Activated CD8-positive, alpha-beta memory T cell treated with anti-CD3 and anti-CD28 coated beads for 24 hours (primary cell): Measurements from ENCODE around the gene SOS1.
"Not testable (repeated sequence)": the region's sequence is repeated elsewhere in the genome, so short reads cannot be mapped to it uniquely, and the experiment has no call there.

ENCODE experiments used
- DNase-seq: peaks from one replicate; pipeline ENCODE4 v3.0.0-alpha.2; 2020

Gene SOS1

DNA sequence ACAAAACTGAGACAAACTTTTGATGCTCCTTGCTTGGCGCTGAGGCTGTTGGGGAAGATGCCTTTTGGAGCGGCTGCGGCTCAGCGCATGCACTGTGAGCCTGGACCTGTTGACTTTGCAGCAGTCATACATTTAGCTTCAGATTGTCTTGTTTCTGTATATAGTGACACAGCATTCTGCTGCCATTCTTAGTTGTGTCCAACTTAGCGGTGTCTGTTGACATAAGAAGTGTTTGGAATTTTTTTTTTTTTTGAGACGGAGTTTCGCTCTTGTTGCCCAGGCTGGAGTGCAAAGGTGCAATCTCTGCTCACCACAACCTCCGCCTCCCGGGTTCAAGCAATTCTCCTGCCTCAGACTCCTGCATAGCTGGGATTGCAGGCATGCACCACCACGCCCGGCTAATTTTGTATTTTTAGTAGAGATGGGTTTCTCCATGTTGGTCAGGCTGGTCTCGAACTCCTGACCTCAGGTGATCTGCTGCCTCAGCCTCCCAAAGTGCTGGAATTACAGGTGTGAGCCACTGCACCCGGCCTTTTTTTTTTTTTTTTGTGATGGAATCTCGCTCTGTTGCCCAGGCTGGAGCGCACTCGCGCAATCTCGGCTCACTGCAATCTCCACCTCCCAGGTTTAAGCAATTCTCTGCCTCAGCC, 17.5 kb upstream of the SOS1 start:
- not testable (repeated sequence) for DNase-seq

DNA sequence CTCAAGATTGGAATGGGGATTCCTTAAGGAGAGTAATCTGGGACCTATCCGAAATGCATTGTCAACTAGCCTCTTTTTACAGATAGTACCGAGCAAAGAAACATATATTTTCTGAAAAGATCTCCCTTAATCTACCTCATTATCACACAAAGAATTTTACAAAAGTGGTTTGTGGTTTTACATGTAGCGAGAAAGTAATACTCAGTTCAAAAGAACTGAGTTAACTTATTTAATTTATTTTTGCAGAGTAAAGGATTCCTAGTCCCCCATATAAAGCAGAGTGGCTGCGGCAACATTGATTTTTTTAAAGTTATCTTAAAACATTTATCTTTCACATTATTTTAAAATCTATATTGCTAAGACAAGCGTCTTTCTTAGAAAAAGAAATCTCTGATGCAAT, 15.9 kb upstream of the SOS1 start:
- no peak for DNase-seq

DNA sequence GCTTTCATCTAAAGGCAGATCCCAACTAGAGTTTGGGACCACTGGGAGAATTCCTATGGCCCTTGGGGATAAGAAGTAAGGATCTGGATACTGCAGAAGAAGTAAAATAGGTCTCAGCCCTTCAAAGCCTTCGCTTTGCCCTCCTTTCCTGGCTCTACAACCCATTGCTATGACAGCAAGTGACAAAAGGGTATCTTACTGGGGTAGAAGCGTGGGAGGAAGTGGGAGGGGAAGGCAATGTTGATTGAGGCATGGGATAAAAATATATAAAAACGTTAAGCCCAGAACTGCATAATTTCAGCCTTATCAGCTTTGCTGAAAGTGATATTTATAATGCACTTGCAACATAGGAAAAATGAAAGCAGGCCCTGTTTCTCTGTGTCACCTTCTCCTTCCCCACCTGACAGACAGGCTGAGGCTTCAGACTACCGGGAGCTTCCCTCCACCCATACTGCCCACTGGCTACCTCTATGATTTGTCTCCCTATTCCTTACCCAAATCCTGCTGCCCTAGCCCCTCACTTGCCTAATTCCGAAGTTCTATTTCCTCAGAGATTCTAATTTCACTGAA, 14.9 kb upstream of the SOS1 start:
- DNase-seq: no peak

DNA sequence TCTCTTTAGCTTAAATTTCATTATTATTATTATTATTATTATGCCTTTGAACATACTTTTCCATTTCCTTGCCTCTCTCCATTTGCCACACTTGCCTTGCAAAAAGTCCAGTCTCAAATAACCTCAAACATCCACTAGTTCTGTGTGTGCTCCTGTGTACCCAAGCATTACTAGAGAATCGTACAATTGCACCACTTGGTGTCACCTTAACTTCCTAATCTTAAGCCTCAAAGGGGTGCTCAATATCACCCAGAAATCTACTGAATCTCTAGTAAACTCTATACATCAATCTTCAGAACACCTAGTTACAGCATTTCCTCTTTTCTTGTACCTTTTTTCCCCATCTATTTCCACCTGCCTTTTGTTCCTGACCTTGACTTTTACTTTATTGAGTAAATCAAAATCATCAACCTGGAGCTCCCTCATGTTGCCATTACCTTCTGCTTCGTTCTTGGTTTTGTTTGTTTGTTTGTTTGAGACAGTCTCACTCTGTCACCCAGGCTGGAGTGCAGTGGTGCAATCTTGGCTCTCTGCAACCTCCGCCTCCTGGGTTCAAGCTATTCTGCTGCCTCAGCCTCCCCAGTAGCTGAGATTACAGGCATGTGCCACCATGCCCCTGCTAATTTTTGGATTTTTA, 12.5 kb upstream of the SOS1 start:
- no peak for DNase-seq

DNA sequence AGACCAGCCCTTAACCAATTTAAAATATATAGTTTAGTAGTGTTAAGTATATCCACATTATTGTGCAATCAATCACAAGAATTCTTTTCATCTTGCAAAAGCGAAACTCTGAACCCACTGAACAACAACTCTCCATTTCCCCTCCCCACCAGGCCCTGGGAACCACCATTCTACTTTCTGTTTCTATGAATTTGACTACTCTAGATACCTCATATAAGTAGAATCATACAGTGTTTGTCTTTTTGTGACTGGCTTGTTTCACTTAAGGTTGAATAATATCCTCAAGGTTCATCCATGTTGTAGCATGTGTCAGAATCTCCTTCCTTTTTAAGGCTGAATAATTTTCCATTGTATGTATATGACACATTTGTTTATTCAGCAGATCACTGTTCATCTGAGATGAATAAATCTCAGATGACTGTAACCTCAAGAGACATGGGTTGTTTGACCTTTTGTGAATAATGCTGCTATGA, 8.1 kb upstream of the SOS1 start:
- DNase-seq: peak; percentile 76

DNA sequence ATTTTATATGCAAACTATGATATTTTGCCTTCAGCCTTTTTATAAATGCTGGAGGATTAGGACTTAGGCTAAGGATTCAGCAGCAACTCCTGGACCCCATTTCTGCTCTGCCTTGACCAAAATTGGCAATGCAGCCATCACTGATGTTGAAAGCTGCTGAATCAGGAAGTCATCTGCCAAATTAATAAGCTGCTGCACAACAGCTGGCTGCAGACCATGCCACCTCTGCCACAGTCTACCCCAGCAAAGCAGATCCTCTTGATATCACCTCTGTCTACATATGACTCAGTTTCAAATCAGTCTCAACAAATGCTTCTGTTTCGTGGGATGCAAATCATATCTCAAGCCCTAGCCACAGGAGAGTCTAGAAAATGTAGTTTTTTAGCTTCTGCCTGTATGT, 7.1 kb upstream of the SOS1 start:
- DNase-seq: peak; percentile 68

DNA sequence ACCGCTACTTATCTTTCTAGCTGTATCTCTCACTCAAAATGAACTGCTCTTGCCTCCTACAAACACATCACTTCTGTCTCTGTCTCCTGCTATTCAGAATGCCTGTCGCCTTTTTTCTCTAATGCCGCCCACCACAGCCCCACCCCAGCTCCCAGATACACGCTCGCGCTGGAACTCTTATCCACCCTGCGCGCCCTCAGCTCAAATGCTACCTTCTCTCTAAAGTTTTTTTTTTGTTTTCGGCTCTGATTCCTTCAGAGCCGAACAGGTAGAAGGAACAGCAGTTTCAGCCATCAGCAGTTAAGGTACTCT, 3.9 kb upstream of the SOS1 start:
- DNase-seq: no peak

DNA sequence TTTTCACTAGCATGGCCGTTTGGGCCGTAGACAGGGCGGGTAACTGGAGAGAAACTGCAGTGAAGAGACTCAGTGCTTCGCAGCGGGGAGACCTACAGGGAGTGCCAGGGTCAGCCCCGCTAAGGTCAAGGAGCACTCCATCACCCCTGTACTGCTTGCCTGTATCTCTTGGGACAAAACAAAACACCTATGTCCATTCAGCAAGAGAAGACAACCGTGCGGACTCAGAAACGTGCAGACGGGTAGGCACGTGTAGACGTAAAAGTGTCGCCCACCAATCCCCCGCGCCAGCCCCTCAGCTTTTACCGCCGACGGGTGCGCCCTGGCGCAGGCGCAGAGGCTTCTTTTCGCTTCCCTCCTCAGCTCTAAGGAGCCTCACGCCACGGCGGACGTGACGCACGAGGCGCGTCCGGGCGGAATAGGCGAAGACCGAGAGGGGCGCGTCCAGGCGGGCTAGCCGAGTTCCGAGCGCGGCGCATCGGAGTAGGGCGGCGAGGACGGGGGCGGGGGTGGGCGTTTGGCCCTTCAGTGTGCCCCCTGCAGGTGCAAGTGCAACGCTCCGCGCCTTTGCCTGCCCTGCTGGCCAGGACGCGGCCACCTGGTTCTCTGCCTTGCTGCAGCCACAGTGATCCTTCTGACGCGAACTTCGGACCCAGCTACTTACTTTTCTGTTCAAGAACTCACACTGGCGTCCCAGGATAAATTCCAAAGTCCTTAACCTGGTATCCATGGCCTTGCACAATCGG, 3.3 kb upstream of the SOS1 start:
- DNase-seq: peak; percentile 96

DNA sequence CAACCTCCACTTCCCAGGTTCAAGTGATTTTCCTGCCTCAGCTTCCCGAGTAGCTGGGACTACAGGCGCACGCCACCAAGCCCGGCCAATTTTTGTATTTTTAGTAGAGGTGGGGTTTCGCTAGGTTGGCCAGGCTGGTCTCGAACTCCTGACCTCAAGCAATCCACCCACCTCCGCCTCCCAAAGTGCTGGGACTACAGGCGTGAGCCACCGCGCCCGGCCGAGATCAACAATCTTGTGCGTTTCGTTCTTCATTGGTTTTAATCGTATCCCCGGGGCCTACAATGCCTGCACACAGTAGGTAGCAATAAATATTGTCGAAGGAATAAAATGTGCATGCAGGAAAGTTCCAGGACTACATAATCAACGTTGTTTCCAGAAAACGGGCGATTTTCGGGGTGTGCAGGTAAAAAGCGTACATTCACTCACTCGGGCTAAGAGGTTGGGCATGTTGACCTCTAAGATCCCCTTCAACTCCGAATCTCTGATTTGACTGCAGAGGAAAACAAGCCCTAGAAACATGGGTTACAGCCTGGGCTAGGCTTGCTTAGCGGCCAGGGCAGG, 2.7 kb upstream of the SOS1 start:
- DNase-seq: no peak

DNA sequence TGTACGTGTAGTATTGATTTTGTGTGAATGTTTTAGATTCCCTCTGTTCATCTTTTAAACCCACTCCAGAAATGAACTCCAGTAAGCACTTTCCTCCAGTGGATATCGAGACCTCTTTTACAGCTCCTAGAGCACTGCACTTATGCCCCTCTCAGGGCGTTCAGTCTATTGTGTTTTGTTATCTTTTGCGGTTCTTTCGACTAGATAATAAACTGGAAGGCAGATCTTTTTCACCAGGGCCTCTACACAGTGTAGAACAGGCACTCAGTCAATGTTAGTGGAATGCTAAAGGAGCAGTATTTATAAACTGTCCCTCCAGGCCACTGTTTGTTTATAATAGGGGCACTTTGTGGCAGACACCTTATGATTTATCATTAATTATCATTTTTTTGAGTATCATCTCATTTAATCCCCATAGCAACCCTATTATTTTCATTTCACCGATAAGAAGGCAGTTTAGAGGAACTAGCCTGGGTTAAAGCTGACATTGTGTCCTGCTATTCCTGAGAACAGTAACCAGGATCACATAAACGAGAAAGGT, 742 bp upstream of the SOS1 start:
- no peak for DNase-seq

DNA sequence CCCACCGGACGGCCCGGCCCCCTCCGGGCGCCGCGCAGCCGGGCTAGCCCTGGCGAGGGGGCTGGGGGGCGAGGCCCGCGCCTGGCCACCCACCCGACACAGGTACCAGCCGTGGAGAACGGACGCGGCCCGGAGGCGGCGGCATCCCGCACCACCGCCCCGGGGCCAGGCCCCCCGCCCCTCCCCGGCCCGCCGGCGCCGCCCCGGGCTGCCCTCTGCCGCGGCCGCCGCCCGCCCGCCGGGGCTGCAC, 405 bp downstream of the SOS1 start:
- DNase-seq: no peak

DNA sequence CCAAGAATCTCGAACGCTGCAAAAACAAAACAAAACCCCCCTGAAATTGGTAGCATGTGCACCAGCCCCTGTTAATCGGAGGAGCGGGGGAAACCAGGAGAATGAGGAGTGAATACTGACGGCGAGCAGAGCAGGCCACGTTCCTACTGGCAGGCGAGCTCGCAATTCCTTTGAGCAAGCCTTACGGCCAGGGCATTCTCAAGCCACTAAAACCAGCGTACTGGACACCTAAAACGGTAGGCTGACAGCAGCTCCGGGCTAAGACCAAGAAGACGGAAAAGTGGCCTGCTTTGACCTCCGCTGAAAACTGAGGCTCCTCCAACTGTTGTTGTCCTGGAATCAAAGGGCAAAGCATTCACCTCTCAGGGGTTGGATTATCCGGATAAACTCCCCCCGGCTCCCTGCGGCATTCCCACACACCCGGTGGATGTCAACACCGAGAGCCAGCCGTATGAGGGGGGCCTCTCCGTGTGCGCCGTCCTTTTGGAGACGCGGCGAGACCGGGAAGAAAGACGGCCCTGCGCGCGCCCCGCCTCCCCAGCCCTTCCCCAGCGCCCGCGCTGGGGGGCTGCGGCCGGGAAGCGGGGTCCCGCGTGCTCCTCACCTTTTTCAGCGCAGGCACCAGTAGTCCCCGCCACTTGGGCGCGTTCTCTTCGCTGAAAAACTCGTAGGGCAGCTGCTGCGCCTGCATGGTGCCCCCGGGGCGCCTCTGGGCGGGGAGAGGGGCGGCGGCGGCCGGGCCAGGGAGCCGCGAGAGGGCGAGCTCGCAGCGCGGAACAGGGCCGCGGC, 925 bp downstream of the SOS1 start:
- DNase-seq: peak; percentile 84

DNA sequence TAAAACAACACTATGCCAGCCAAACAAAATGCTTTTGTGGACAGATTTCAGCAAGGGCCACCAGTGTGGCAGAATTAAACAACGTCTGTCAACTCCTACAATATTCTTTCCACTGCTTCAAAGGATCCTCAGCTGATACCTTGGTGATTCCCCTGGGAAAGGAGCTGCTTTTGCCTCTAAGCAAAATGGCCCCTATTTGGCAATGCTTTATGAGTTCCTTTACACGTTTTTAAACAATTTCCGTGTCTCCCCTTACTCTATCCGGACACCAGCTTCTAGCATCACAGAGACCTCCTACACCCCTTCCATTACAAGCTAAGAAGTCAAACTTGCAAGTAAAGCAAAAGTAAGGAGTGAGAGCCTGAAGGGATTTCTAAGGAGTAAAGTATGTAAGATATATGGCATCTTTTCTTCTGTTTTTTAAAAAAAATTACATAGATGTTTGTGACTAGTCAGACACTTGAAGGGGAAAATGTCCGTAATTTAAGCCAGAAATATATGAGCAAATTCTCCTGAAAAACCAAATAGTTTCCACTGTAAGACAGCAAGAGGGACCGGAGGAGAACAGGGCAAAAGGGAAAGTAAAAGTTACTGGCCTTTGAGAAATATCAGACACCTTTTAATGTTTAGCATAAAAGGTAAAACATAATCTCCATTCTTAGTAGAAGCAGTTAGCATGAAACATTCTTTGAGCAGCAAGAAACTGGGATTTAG, 1.9 kb downstream of the SOS1 start:
- no peak for DNase-seq

DNA sequence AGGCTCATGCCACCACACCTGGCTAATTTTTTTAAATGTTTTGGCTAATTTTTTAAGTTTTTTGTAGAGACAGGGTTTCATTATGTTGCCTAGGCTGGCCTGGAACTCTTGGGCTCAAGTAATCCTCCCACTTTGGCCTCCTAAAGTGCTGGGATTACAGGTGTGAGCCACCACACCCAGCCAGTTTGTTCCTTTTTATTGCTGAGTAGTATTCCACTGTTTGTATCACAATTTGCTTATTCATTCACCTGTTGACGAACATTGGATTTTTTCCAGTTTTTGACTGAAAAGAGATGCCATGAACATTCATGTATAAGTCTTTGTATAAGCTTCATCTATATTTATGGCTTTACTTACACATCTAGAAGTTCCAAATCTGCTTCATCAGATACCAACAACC, 5.3 kb downstream of the SOS1 start:
- no peak for DNase-seq

DNA sequence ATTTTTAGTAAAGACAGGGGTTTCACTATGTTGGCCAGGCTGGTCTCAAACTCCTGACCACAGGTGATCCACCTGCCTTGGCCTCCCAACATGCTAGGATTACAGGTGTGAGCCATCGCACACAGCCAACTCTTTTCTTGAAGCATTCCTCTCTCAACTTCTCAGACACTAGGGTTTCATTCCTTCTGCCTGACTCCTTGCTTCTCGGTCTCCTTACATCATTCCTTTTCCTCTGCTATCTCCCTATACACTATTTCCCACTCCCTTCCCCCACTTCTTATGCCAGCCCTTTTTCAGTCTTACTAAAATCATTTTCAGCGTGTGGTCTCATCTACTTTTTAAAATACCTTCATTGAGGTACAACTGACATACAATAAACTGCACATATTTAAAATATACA, 6.1 kb downstream of the SOS1 start:
- DNase-seq: no peak

DNA sequence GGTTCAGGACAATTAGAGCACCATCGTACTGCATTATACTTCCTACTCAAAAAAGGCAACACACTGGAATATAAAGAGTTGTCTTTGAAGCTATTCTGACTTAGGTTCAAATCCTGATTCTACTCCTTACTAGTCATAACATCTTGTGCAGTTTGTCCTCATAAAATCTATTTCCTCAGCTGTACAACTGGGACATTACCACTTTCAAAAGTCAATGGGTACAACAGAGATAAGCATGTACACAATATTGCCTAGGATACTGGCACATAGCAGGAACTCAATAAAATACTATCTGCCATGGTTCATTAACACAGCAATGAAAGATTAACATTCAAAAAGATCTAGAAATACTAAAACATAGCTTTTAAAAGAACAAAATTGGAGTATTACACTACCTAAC, 11.3 kb downstream of the SOS1 start:
- DNase-seq: no peak

DNA sequence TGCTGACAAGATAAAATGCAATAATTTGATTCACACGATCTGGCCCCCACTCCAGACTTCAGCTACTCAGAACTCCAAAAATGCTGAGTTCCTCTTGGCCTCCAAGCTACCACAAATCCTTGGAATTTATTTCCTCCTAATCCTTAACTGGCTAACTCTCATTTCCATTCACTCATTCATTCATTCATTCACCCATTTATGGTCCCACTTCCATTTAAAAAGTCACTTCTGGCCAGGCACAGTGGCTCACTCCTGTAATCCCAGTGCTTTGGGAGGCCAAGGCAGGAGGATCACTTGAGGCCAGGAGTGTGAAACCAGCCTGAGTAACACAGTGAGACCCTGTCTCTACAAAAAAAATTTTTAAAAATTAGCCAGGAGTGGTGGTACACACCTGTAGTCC, 12.5 kb downstream of the SOS1 start:
- DNase-seq: no peak

DNA sequence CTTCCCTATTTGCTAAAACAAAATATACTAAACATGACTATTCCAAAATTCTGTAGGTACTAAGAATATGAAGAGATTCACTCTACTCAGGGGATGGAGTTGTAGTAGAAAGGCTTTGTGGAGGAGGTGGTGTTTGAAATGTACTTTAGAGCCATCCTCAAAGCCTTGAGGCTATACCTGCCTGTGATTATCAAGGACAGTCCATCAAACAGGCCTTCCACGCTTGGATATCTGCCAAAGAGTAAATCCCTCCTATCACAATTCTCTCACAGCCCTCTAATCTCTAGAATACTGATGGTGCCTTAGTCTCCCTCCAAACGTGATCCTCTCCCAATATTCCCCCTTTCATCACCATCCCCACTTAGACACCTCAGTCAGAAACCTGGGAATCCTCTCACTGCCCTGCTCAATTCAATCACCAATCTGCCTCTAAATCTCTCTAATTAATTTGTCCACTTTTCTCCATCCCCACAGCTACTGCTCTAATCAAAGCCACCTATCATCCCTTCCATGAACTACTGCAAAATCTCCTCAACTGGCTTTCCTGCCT, 13.1 kb downstream of the SOS1 start:
- no peak for DNase-seq

DNA sequence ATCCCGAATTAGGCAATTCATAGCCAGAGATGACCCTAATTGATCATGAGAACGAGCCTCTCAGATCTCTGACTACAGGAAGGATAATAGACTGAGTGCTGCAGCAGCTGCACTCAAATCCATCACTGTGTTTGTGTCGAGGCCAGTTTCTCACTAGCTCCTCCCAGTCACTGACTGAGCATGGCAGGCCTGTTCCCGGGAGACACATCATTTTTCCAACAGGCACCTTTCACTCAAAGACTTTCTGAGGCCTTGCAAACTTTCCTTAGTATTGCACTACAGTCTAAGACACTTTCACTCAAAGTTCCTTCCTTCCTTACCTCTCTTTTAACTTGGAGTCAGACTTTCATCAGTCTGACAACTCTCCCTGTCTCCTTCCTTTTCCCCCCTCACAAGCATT, 13.7 kb downstream of the SOS1 start:
- no peak for DNase-seq

DNA sequence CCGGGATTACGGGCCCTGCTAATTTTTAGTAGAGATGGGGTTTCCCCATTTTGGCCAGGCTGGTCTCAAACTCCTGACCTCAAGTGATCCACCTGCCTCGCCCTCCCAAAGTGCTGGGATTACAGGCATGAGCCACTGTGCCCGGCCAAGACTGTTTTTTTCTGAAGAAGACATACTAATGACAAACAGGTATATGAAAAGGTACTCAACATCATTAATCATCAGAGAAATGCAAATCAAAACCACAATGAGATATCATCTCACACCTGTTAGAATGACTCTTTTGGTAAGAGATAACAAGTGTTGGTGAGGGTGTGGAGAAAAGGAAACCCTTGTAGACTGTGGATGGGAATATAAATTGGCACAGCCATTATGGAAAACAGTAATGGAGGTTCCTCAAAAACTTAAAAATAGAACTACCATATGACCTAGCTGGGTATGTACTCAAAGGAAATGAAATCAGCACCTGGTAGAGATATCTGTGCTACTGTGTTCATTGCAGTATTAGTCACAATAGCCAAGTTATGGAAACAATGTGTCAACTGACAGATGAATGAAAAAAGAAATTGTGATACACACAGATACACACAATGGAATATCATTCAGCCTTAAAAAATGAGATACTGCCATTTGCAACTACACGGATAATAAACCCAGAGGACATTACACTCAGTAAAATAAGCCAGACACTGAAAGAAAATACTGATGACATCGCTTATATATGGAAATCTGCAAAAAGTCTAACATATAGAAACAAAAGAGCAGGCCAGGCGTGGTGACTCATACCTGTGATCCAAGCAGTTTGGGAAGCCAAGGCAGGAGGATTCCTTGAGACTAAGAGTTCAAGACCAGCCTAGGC, 20.8 kb downstream of the SOS1 start:
- no peak for DNase-seq

DNA sequence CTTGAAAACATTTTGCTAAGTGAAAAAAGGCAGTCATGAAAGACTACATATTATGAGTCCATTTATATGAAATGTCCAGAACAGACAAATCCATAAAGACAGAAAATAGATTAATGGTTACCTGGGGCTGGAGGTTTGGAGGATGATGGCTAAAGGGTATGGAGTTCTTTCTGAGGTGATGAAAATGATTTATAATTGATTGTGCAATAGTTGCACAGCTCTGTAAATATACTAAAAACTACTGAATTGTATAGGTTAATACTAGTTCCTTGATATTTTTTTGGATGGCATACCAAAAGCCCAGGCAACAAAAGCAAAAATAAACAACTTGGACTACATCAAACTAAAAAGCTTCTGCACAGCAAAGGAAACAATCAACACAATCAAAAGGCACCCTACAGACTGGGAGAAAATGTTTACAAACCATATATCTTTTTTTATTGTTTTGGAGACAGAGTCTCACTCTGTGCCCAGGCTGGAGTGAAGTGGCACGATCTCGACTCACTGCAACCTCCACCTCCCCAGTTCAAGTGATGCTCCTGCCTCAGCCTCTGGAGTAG, 21.5 kb downstream of the SOS1 start:
- DNase-seq: no peak
